NCI-H345 (cell line): ENCODE data around the gene MAD2L2.
A peak's percentile ranks its signal among the peaks of the same experiment; 100 is the strongest.

ENCODE experiments used
- DNase-seq: peaks from one replicate; lab custom pipeline; 2025; lab: John Stamatoyannopoulos, UW

The MAD2L2 gene

GRCh38 chr1:11653101-11653860 lies 27.7 kb downstream of the MAD2L2 start:
- DNase-seq = no peak

- DNase-seq = no peak
These were observed 28.7 kb downstream of the MAD2L2 start for GRCh38 chr1:11652203-11652780.

GRCh38 chr1:11651017-11651416 lies 29.9 kb downstream of the MAD2L2 start:
- DNase-seq = no peak

- DNase-seq = peak; percentile 32
These were observed 30.5 kb downstream of the MAD2L2 start for GRCh38 chr1:11650331-11650991.

GRCh38 chr1:11649624-11650330 lies 31.2 kb downstream of the MAD2L2 start:
- no peak for DNase-seq

- no peak for DNase-seq
These were observed 31.7 kb downstream of the MAD2L2 start for GRCh38 chr1:11649237-11649623.

GRCh38 chr1:11648732-11649158 lies 32.2 kb downstream of the MAD2L2 start:
- DNase-seq = no peak

GRCh38 chr1:11648039-11648438 lies 32.9 kb downstream of the MAD2L2 start:
- DNase-seq = no peak

GRCh38 chr1:11647333-11647732 lies 33.6 kb downstream of the MAD2L2 start:
- DNase-seq = no peak

- DNase-seq = no peak
These were observed 34.6 kb downstream of the MAD2L2 start for GRCh38 chr1:11646317-11646716.

- DNase-seq = peak; percentile 75
These were observed 35.2 kb downstream of the MAD2L2 start for GRCh38 chr1:11645670-11646265.

- no peak for DNase-seq
These were observed 35.7 kb downstream of the MAD2L2 start for GRCh38 chr1:11645270-11645669.

GRCh38 chr1:11643782-11644181 lies 37.2 kb downstream of the MAD2L2 start:
- no peak for DNase-seq

GRCh38 chr1:11642418-11643017 lies 38.4 kb downstream of the MAD2L2 start:
- peak; percentile 74 for DNase-seq

GRCh38 chr1:11641776-11642305 lies 39.1 kb downstream of the MAD2L2 start:
- no peak for DNase-seq

- DNase-seq = no peak
These were observed 40.0 kb downstream of the MAD2L2 start for GRCh38 chr1:11640944-11641343.

GRCh38 chr1:11640101-11640500 lies 40.8 kb downstream of the MAD2L2 start:
- DNase-seq = no peak

- no peak for DNase-seq
These were observed 41.6 kb downstream of the MAD2L2 start for GRCh38 chr1:11639372-11639771.

- DNase-seq = no peak
These were observed 42.8 kb downstream of the MAD2L2 start for GRCh38 chr1:11638121-11638520.

GRCh38 chr1:11634365-11635192 lies 46.4 kb downstream of the MAD2L2 start:
- DNase-seq = peak; percentile 17
